Lower lobe of right lung (tissue), 2 donors: ENCODE data around the gene HSPA12B. TPM values are rescaled to one million over a fixed set of nuclear protein-coding genes. Genes with fewer than 3 reads are reported as not detected.

Experiments used
- ATAC-seq, 2 donors: fragments of 200-7000 bp; cut with Tn5 transposase; one replicate each; pipeline ENCODE4 v1.9.1; 2020 to 2022; ENCODE audit warnings: mild to moderate bottlenecking in 2 of 2, moderate library complexity in 2 of 2
- DNase-seq: peaks from one replicate; pipeline ENCODE4 v3.0.0-alpha.2; 2020
- H3K27ac ChIP-seq: fragments of 200-600 bp; one replicate; pipeline ENCODE4 v1.8.0; 2022
- H3K27me3 ChIP-seq: fragments of 200-600 bp; one replicate; pipeline ENCODE4 v1.8.0; 2022; ENCODE audit warnings: low read depth
- H3K36me3 ChIP-seq: fragments of 200-600 bp; one replicate; pipeline ENCODE4 v1.8.0; 2022; ENCODE audit warnings: mild to moderate bottlenecking
- H3K4me1 ChIP-seq: fragments of 200-600 bp; one replicate; pipeline ENCODE4 v1.8.0; 2022
- H3K4me3 ChIP-seq: fragments of 200-600 bp; one replicate; pipeline ENCODE4 v1.8.0; 2022; ENCODE audit warnings: mild to moderate bottlenecking
- H3K9me3 ChIP-seq: fragments of 200-600 bp; one replicate; pipeline ENCODE4 v1.8.0; 2022
- CTCF ChIP-seq: fragments of 200-600 bp; IDR thresholded peaks from one replicate; pipeline ENCODE4 v1.8.0; 2022; ENCODE audit warnings: antibody characterized with exemption, mild to moderate bottlenecking
- intact Hi-C: fragments of 100-400 bp; cut with DNase I; formaldehyde crosslinking; loops from one replicate; pipeline ENCODE4 v1.11.0; 2022
- total RNA-seq: library from RNA; stranded (reverse); fragmentation: NEBNext Ultra II Directional; extraction: Animal tissue kit (Norgen Biotek cat#: 25700); gene quantifications from one replicate; pipeline ENCODE4 v1.2.1, GENCODE V29; 2021
- donor health status: DM: no; HTN: yes; CAD: no; lungs with severe emphysema.

The HSPA12B gene
- total RNA-seq, 1 donor from 2014 or later = 36.9 TPM

- Histone ChIP-seq H3K4me3 (no peak overlapping the region), H3K9me3 (no peaks in the 10 kb centered on the region), H3K4me1 (peaks cover 8% of the 10 kb centered on the region), H3K36me3 (peaks cover 4% of the 10 kb centered on the region), H3K27ac (no peak overlapping the region), H3K27me3 (no peaks in the 10 kb centered on the region)
- intact Hi-C loops = no loop called here
- TF ChIP-seq CTCF = no peak
- ATAC-seq (no peak), DNase-seq (no peak)
Observed at GRCh38 chr20:3705491-3705969, 27.0 kb upstream of the HSPA12B start.

GRCh38 chr20:3705970-3706739, 26.3 kb upstream of the HSPA12B start:
- intact Hi-C loops = no loop called here

GRCh38 chr20:3706774-3707507, 25.5 kb upstream of the HSPA12B start:
- peaks cover 16% of the 10 kb centered on the region for H3K4me1 ChIP-seq
- ATAC-seq (peak in 1 of 2 donors; percentile 46), DNase-seq (no peak)
- H3K36me3 ChIP-seq = no peaks in the 10 kb centered on the region
- no peaks in the 10 kb centered on the region for H3K27me3 ChIP-seq
- H3K9me3 ChIP-seq = no peaks in the 10 kb centered on the region
- intact Hi-C loops = no loop called here
- no peak overlapping the region for H3K27ac ChIP-seq
- H3K4me3 ChIP-seq = no peak overlapping the region
- TF ChIP-seq CTCF = no peak

More at GRCh38 chr20:3705970-3706739, 26.3 kb upstream of the HSPA12B start:
- DNase-seq (no peak), ATAC-seq (no peak)
- Histone ChIP-seq H3K27ac (no peak overlapping the region), H3K4me3 (no peak overlapping the region), H3K4me1 (peaks cover 15% of the 10 kb centered on the region), H3K9me3 (no peaks in the 10 kb centered on the region), H3K27me3 (no peaks in the 10 kb centered on the region), H3K36me3 (peaks cover 4% of the 10 kb centered on the region)
- no peak for TF ChIP-seq CTCF

- Histone ChIP-seq H3K9me3 (no peaks in the 10 kb centered on the region), H3K27me3 (peaks cover 3% of the 10 kb centered on the region), H3K4me3 (no peak overlapping the region), H3K27ac (no peak overlapping the region), H3K36me3 (no peaks in the 10 kb centered on the region), H3K4me1 (peaks cover 16% of the 10 kb centered on the region)
- no peak for TF ChIP-seq CTCF
- DNase-seq = no peak
- no peak for ATAC-seq
- intact Hi-C loops = no loop called here
Observed at GRCh38 chr20:3707508-3707899, 25.0 kb upstream of the HSPA12B start.

GRCh38 chr20:3710011-3710466, 22.4 kb upstream of the HSPA12B start:
- intact Hi-C loops = no loop called here
- ATAC-seq (peak in 1 of 2 donors; percentile 4), DNase-seq (peak; percentile 47)
- Histone ChIP-seq H3K4me1 (peaks cover 32% of the 10 kb centered on the region), H3K27me3 (peaks cover 5% of the 10 kb centered on the region), H3K27ac (peak overlapping the region; percentile 22), H3K9me3 (no peaks in the 10 kb centered on the region), H3K4me3 (peak overlapping the region; percentile 43), H3K36me3 (no peaks in the 10 kb centered on the region)
- TF ChIP-seq CTCF = no peak
